BE2C (cell line): ENCODE measurements around the gene POLR1E.

ENCODE experiments used
- DNase-seq: peaks from one replicate; pipeline ENCODE4 v3.0.0-alpha.2; 2020
- H3K27me3 ChIP-seq: fragments of 250-450 bp; sonication (Bioruptor Pico); 2 replicates; pipeline ENCODE4 v1.5.1; 2020; ENCODE audit warnings: mild to moderate bottlenecking
- H3K36me3 ChIP-seq: fragments of 250-450 bp; sonication (Bioruptor Pico); 2 replicates; pipeline ENCODE4 v1.5.1; 2020; ENCODE audit warnings: mild to moderate bottlenecking
- H3K4me1 ChIP-seq: fragments of 250-450 bp; sonication (Bioruptor Pico); 2 replicates; pipeline ENCODE4 v1.5.1; 2020
- H3K4me3 ChIP-seq: 2 replicates; pipeline ENCODE4 v1.5.1; 2011; ENCODE audit warnings: low read depth, low read length
- H3K9me3 ChIP-seq: fragments of 250-450 bp; sonication (Bioruptor Pico); 2 replicates; pipeline ENCODE4 v1.5.1; 2020
- TF ChIP-seq, protein P1 (sequence below): IDR thresholded peaks from 2 replicates; pipeline ENCODE4 v1.5.1; 2012; ENCODE audit warnings: mild to moderate bottlenecking, low read depth, low read length

POLR1E gene

GRCh38 chr9:37542895-37543294 lies 57.1 kb downstream of the POLR1E start:
- Histone ChIP-seq H3K9me3 (no peaks in the 10 kb centered on the region), H3K27me3 (no peaks in the 10 kb centered on the region), H3K4me3 (no peak overlapping the region), H3K36me3 (peaks cover 41% of the 10 kb centered on the region), H3K4me1 (no peaks in the 10 kb centered on the region)
- TF ChIP-seq, protein P1, sequence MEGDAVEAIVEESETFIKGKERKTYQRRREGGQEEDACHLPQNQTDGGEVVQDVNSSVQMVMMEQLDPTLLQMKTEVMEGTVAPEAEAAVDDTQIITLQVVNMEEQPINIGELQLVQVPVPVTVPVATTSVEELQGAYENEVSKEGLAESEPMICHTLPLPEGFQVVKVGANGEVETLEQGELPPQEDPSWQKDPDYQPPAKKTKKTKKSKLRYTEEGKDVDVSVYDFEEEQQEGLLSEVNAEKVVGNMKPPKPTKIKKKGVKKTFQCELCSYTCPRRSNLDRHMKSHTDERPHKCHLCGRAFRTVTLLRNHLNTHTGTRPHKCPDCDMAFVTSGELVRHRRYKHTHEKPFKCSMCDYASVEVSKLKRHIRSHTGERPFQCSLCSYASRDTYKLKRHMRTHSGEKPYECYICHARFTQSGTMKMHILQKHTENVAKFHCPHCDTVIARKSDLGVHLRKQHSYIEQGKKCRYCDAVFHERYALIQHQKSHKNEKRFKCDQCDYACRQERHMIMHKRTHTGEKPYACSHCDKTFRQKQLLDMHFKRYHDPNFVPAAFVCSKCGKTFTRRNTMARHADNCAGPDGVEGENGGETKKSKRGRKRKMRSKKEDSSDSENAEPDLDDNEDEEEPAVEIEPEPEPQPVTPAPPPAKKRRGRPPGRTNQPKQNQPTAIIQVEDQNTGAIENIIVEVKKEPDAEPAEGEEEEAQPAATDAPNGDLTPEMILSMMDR: no peak
- DNase-seq: no peak

DNA sequence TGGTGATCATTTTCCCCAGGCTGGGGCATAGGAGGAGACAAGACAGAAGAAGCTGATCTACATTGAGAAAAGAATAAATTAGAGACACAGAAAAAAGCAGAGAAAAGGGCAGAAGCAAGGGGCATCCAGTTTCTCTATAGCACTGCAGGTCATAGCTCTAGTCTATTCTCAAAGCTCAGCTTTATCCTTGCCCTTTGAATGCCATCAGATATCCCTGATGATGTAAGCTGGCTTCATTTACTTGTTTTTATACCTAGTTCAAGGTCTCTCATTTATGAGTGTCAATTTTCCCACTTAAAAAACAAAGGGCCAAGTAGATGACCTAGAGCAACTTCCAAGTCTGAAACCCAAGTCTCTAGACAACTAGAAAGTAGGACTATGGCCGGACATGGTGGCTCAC lies 57.7 kb downstream of the POLR1E start:
- H3K4me3 ChIP-seq: no peak overlapping the region
- no peak for DNase-seq
- H3K4me1 ChIP-seq: no peaks in the 10 kb centered on the region
- TF ChIP-seq, protein P1: no peak
- no peaks in the 10 kb centered on the region for H3K9me3 ChIP-seq
- H3K36me3 ChIP-seq: peaks cover 36% of the 10 kb centered on the region
- H3K27me3 ChIP-seq: no peaks in the 10 kb centered on the region

DNA sequence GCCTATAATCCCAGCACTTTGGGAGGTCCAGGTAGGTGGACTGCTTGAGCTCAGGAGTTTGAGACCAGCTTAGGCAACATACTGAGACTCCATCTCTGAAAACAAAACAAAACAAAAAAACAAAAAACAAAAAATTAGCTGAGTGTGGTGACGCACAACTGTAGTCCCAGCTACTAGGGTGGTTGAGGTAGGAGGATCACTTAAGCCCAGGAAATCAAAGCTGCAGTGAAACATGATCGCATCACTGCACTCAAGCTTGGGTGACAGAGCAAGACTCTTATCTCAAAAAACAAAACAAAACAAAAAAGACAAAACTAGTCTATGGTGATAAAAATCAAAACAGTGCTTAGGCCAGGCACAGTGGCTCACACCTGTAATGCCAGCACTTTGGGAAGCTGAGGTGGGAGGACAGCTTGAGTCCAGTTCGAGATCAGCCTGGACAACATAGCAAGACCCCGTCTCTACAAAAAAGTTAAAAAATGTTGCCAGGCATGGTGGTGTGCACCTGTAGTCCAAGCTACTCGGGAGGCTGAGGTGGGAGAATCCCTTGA lies 61.7 kb downstream of the POLR1E start:
- TF ChIP-seq, protein P1: no peak
- DNase-seq: no peak
- H3K36me3 ChIP-seq: peaks cover 8% of the 10 kb centered on the region
- no peaks in the 10 kb centered on the region for H3K27me3 ChIP-seq
- no peaks in the 10 kb centered on the region for H3K4me1 ChIP-seq
- H3K9me3 ChIP-seq: no peaks in the 10 kb centered on the region
- no peak overlapping the region for H3K4me3 ChIP-seq

GRCh38 chr9:37549527-37549926 lies 63.8 kb downstream of the POLR1E start:
- no peaks in the 10 kb centered on the region for H3K9me3 ChIP-seq
- DNase-seq: no peak
- H3K4me3 ChIP-seq: no peak overlapping the region
- peaks cover 3% of the 10 kb centered on the region for H3K36me3 ChIP-seq
- H3K4me1 ChIP-seq: no peaks in the 10 kb centered on the region
- H3K27me3 ChIP-seq: no peaks in the 10 kb centered on the region
- TF ChIP-seq, protein P1: no peak

DNA sequence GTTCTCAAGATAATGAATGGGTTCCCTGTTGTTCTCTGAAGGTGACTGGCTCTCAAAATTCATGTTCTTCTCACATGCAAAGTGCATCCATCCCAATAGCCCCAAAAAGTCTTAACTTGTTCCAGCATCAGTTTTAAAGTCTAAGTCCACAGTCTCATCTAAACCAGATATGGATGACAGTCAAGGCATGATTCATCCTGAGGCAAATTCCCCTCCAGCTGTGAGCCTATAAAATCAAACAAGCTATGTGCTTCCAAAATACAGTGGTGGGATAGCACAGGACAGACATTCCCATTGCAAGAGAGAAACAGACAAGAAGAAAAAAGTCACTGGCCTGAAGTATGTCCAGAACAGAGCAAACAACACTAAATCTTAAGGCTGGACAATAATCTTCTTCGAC lies 65.0 kb downstream of the POLR1E start:
- TF ChIP-seq, protein P1: no peak
- no peaks in the 10 kb centered on the region for H3K9me3 ChIP-seq
- DNase-seq: no peak
- H3K4me3 ChIP-seq: no peak overlapping the region
- H3K36me3 ChIP-seq: peaks cover under 1% of the 10 kb centered on the region
- no peaks in the 10 kb centered on the region for H3K4me1 ChIP-seq
- H3K27me3 ChIP-seq: no peaks in the 10 kb centered on the region

- TF ChIP-seq, protein P1: no peak
- no peak overlapping the region for H3K4me3 ChIP-seq
- H3K27me3 ChIP-seq: no peaks in the 10 kb centered on the region
- H3K9me3 ChIP-seq: no peaks in the 10 kb centered on the region
- no peaks in the 10 kb centered on the region; the same call in none of the 2 replicates for H3K36me3 ChIP-seq
- no peak for DNase-seq
- no peaks in the 10 kb centered on the region for H3K4me1 ChIP-seq
Observed at GRCh38 chr9:37551468-37551867, 65.7 kb downstream of the POLR1E start.
